GM13977 (cell line): ENCODE measurements around the gene RBM18.

Experiments
- DNase-seq: peaks from one replicate; pipeline ENCODE4 v3.0.0; 2012; ENCODE audit warnings: low spot score
- in situ Hi-C: fragments of 300-500 bp; cut with MboI; formaldehyde crosslinking; loops from one replicate; pipeline ENCODE4 v1.12.0; 2022; ENCODE audit warnings: low sequenced_read_pairs, low pct_unique_long_range_greater_than_20kb, mixed read lengths, inconsistent platforms; ENCODE audit not compliant: unreplicated experiment
- TF ChIP-seq, protein P1 (sequence below): IDR thresholded peaks from 2 replicates; pipeline ENCODE4 v1.5.1; 2012; ENCODE audit warnings: mild to moderate bottlenecking, control low read depth; ENCODE audit not compliant: insufficient read depth; ENCODE audit errors: extremely low read depth, missing control alignments

RBM18 gene

GRCh38 chr9:122263699-122264349 lies 816 bp downstream of the RBM18 start:
- TF ChIP-seq, protein P1, sequence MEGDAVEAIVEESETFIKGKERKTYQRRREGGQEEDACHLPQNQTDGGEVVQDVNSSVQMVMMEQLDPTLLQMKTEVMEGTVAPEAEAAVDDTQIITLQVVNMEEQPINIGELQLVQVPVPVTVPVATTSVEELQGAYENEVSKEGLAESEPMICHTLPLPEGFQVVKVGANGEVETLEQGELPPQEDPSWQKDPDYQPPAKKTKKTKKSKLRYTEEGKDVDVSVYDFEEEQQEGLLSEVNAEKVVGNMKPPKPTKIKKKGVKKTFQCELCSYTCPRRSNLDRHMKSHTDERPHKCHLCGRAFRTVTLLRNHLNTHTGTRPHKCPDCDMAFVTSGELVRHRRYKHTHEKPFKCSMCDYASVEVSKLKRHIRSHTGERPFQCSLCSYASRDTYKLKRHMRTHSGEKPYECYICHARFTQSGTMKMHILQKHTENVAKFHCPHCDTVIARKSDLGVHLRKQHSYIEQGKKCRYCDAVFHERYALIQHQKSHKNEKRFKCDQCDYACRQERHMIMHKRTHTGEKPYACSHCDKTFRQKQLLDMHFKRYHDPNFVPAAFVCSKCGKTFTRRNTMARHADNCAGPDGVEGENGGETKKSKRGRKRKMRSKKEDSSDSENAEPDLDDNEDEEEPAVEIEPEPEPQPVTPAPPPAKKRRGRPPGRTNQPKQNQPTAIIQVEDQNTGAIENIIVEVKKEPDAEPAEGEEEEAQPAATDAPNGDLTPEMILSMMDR: no peak
- no peak for DNase-seq
- in situ Hi-C loops: no loop called here

- no peak for DNase-seq
- in situ Hi-C loops: no loop called here
- TF ChIP-seq, protein P1: no peak
These were observed 2.6 kb downstream of the RBM18 start for GRCh38 chr9:122262073-122262472.

DNA sequence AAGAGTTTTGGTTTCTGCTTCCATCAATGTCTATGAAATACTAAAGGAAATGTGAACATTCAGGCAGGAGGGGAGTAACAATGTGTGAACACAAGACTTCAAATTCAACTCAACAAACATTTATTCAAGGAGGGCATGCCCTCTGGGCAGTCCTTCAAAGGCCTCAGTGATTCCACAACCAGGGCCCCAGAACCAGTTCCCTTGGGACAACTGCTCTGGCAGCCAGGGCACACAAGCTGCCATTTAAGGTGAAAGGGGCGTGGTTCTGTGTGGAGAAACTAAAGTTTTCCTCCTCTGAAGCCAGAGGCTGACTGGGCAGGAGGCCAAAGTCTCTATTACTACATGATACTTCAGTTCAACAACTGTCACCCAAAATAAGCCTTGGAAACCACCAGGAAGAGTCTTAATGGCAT lies 3.2 kb downstream of the RBM18 start:
- in situ Hi-C loops: no loop called here
- TF ChIP-seq, protein P1: no peak
- no peak for DNase-seq

- TF ChIP-seq, protein P1: no peak
- no peak for DNase-seq
- in situ Hi-C loops: no loop called here
These were observed 5.7 kb downstream of the RBM18 start for GRCh38 chr9:122258886-122259415.

DNA sequence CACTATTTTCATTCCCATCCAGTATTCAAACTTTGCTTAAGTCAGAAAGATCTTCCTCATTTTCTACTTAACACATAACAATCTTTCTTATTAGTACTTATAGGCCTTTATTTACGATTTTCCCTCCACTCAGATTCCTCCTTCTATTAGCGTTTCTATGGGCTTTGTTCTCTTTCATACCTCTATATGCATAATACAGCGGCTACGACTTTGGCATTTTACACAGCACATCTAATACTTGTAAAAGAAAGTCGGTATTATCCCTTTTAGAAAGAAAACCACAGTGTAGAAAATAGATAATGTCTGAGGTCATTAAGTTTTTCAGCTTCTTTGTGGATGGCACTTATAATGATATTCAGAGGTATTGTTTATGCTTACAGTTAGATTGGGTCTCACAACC lies 8.4 kb downstream of the RBM18 start:
- in situ Hi-C loops: no loop called here
- TF ChIP-seq, protein P1: no peak

DNA sequence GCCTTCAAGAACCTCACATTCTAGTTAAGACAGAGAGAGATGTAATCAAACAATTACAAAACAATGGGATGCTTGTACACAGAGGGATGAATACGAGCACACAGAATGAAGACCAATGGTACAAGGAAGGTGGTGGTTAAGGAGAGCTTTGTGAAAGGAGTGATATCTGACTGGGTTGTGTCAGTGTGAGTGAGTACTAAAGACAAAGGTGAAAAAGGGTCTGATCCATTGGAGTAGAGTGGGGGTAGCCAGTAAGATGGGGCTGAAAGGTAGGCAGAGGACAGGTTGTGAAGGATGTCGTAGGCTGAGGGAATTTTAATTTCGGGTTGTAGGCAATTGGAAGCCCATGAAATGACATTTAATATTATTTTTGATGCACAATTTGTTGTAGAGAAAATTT lies 9.9 kb downstream of the RBM18 start:
- in situ Hi-C loops: no loop called here
- DNase-seq: no peak
- TF ChIP-seq, protein P1: no peak

More for the DNA sequence above, 8.4 kb downstream of the RBM18 start:
- DNase-seq: no peak

DNA sequence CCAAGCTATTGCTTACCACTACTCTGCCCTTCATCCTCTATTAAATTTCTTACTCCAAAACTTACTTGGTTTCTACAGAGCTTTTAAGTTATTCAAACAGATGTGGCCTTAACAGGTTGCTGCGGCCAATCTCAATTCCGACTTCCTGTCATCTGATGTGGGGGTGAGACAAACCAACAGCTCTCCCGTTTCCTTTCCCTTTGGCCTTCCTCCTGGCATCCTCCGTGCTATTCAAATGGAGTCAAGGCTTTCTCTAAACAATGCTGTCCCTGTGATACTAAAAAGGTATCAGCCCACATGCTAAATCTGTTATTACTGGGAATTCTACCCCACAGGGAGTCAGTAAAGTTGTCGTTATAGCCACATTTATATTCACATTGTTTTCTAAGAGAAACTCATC lies 11.8 kb downstream of the RBM18 start:
- DNase-seq: no peak
- TF ChIP-seq, protein P1: no peak
- in situ Hi-C loops: no loop called here
